GM10266 (cell line): ENCODE data around the gene RPLP2.

Source experiments
- DNase-seq: peaks from one replicate; pipeline ENCODE4 v3.0.0; 2012; ENCODE audit errors: extremely low spot score
- CTCF ChIP-seq: IDR thresholded peaks from 2 replicates; pipeline ENCODE4 v1.5.1; 2012; ENCODE audit warnings: mild to moderate bottlenecking, low read depth; ENCODE audit not compliant: control insufficient read depth, insufficient read depth; ENCODE audit errors: missing control alignments

RPLP2 gene

GRCh38 chr11:774873-775592 is 34.7 kb upstream of the RPLP2 start:
- DNase-seq = no peak
- no peak for TF ChIP-seq CTCF

- DNase-seq = no peak
- TF ChIP-seq CTCF = no peak
Observed at GRCh38 chr11:776263-776560, 33.6 kb upstream of the RPLP2 start.

- DNase-seq = peak; percentile 87
- TF ChIP-seq CTCF = peak; percentile 24
Observed at GRCh38 chr11:776561-777287, 33.0 kb upstream of the RPLP2 start.

GRCh38 chr11:777288-778255 is 32.2 kb upstream of the RPLP2 start, which contains the start of gene GATD1:
Gene GATD1, minus strand, starts transcription at chr11:777487. Its CDS starts 25 bp downstream, at chr11:777462.
- TF ChIP-seq CTCF = no peak
- peak; percentile 100 for DNase-seq

GRCh38 chr11:778976-779954 is 30.5 kb upstream of the RPLP2 start:
- TF ChIP-seq CTCF = peak; percentile 4

GRCh38 chr11:779955-780532 is 29.7 kb upstream of the RPLP2 start:
- TF ChIP-seq CTCF = no peak
- no peak for DNase-seq

More at GRCh38 chr11:778976-779954, 30.5 kb upstream of the RPLP2 start:
- no peak for DNase-seq
